GM19397 (cell line): ENCODE data around the gene TPX2.
A peak's percentile ranks its signal among the peaks of the same experiment; 100 is the strongest.

Source experiments
- ATAC-seq: cut with Tn5 transposase; IDR thresholded peaks from one replicate; pipeline ENCODE4 v1.9.1; 2021; ENCODE audit warnings: mild to moderate bottlenecking, moderate library complexity; ENCODE audit not compliant: unreplicated experiment

TPX2 gene

GRCh38 chr20:31705598-31706597 is 33.2 kb upstream of the TPX2 start:
- peak; percentile 91 for ATAC-seq

- ATAC-seq: no peak
These were observed 32.4 kb upstream of the TPX2 start for GRCh38 chr20:31706607-31707257.

- ATAC-seq: no peak
These were observed 31.9 kb upstream of the TPX2 start for GRCh38 chr20:31707258-31707615.

GRCh38 chr20:31707994-31708735 is 30.9 kb upstream of the TPX2 start:
- no peak for ATAC-seq

- no peak for ATAC-seq
These were observed 30.2 kb upstream of the TPX2 start for GRCh38 chr20:31708736-31709534.

GRCh38 chr20:31709939-31710338 is 29.2 kb upstream of the TPX2 start:
- no peak for ATAC-seq

GRCh38 chr20:31710423-31711108 is 28.5 kb upstream of the TPX2 start:
- no peak for ATAC-seq

GRCh38 chr20:31711179-31712111 is 27.6 kb upstream of the TPX2 start:
- ATAC-seq: no peak

- ATAC-seq: no peak
These were observed 27.0 kb upstream of the TPX2 start for GRCh38 chr20:31712112-31712553.

GRCh38 chr20:31712564-31713311 is 26.4 kb upstream of the TPX2 start:
- ATAC-seq: no peak

GRCh38 chr20:31713312-31714273 is 25.5 kb upstream of the TPX2 start:
- no peak for ATAC-seq

- no peak for ATAC-seq
These were observed 23.3 kb upstream of the TPX2 start for GRCh38 chr20:31715766-31716165.

GRCh38 chr20:31716351-31716750 is 22.7 kb upstream of the TPX2 start:
- no peak for ATAC-seq

GRCh38 chr20:31716818-31717477 is 22.1 kb upstream of the TPX2 start:
- peak; percentile 9 for ATAC-seq

GRCh38 chr20:31717478-31718201 is 21.4 kb upstream of the TPX2 start:
- ATAC-seq: peak; percentile 36
